ENCODE data around the gene PAK1. TPM values are rescaled to one million over a fixed set of nuclear protein-coding genes. Genes with fewer than 3 reads are reported as not detected.
A peak's percentile ranks its signal among the peaks of the same experiment; 100 is the strongest.

Gene PAK1
- total and polyA plus RNA-seq, 10 of the 15 experiments (the other 5 are each of a cell fraction or from before 2014, with no cell fraction given), result 43.8 to 321 (median 110) TPM

DNA sequence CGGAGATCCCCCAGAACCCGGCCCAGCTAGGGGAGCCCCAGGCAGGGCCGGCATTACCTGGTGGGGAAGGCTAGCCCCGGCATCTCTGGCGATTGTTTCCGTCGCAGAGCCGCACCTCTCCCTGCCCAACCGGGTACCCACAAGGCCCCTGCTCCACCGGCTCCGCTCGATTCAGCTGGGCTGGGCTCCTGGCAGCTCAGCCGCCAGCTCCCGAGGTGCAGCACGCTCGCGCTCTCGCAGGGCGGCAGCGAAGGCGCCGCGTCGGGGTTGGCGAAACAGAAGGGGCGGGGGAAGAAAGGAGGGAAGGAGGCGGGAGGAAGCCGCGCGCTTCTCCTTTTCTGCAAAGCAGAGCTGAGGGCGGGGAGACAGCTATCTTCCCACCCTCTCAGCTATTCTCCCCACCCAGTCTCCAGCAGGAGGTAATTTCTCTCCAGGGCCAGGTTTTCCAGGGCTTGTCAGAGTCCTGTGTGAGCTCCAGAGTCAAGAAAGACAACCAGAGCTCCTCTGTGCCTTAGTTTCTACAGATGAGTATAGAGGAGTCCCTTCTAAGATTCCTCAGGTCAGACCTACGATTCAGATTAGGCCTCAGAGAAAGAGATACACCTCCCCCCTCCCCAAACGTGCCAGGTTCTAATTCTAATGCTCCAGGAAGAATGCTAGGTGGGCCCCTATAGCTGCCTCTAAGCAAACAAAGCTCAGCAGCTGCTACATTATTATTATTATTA, 62.0 kb downstream of the PAK1 start:
- H3K79me2 ChIP-seq (ENCODE audit: control insufficient read depth, insufficient read depth, low read length), result peaks cover 59% of the 10 kb centered on the region
- peak overlapping the region; percentile 97 for H3K4me2 ChIP-seq (ENCODE audit: control insufficient read depth, insufficient read depth)
- H3K27me3 ChIP-seq (replicated peaks in 1 of 2; ENCODE audit: control insufficient read depth in 2 of 2, insufficient read depth in 2 of 2, low read length in 1 of 2), result no peaks in the 10 kb centered on the region
- intact Hi-C loops (cut with micrococcal nuclease; ENCODE audit: unreplicated experiment), result loop anchor here (2.0 to 5.0 kb wide), 2 partner anchors 59 to 135 kb away; no protein-coding TSS in a partner anchor
- H2AFZ ChIP-seq (ENCODE audit: control insufficient read depth, low read depth, low read length), result peak overlapping the region; percentile 80
- peak overlapping the region; percentile 79 for H3K27ac ChIP-seq (ENCODE audit: control insufficient read depth, insufficient read depth)
- in situ Hi-C loops (cut with MboI), result no loop called here
- ChIA-PET POLR2A (interaction anchor here (0.5 to 3.4 kb wide), 19 partner anchors 10 to 123 kb away, joined by 3 to 30 read pairs (median 5); no protein-coding TSS in a partner anchor), RAD21 (ENCODE audit: unreplicated experiment) (interaction anchor here (0.8 to 3.5 kb wide), 20 partner anchors 8 to 136 kb away, joined by 3 to 83 read pairs (median 7); partner anchors contain the start of gene PAK1), CTCF (interaction anchor here (0.7 to 5.1 kb wide), 27 partner anchors 9 to 285 kb away, joined by 3 to 47 read pairs (median 4); partner anchors contain the start of gene PAK1), SMC1A (ENCODE audit: uncharacterized antibody, unreplicated experiment) (interaction anchor here (0.8 to 5.3 kb wide), 30 partner anchors 7 to 207 kb away, joined by 3 to 98 read pairs (median 6); partner anchors contain the start of gene PAK1)
- no peaks in the 10 kb centered on the region; the same call in 1 of the 2 replicates for H4K20me1 ChIP-seq (ENCODE audit: control insufficient read depth, insufficient read depth)
- no peaks in the 10 kb centered on the region for H3K9me3 ChIP-seq (replicated peaks; ENCODE audit: control insufficient read depth, insufficient read depth, low read length)
- FAIRE-seq (peak; percentile 57), DNase-seq (ENCODE audit: low read depth, low spot score) (peak; percentile 40), ATAC-seq (peak; percentile 93)
- WGBS (ENCODE audit: insufficient coverage, insufficient replicate concordance, low lambda C conversion rate, missing lambda C conversion rate), result under 1% methylated on average over 31 of the region's 33 CpGs
- no TSS peak for BruUV-seq (replicated peaks)
- peak overlapping the region; percentile 93 for H3K4me3 ChIP-seq
- peaks cover 8% of the 10 kb centered on the region for H3K4me1 ChIP-seq (ENCODE audit: control insufficient read depth, insufficient read depth, low read length)
- peaks cover 0 to 3% of the 10 kb centered on the region in 2 experiments; a peak in 1 of 4 replicates for H3K36me3 ChIP-seq (ENCODE audit: control insufficient read depth in 2 of 2, insufficient read depth in 2 of 2, low read length in 1 of 2)
- peak overlapping the region; percentile 91 for H3K9ac ChIP-seq (ENCODE audit: control insufficient read depth, insufficient read depth, low read length)
- TF ChIP-seq STAT1 (conservative IDR thresholded peaks at IDR 0.05) (no peak), ZNF622 (IDR thresholded peaks at IDR 0.05) (no peak), SUPT20H (IDR thresholded peaks at IDR 0.05; ENCODE audit: borderline replicate concordance, control insufficient read depth, low read depth, low read length) (no peak), KLF5 (IDR thresholded peaks at IDR 0.05; ENCODE audit: partially characterized antibody) (no peak), CEBPZ (IDR thresholded peaks at IDR 0.05; ENCODE audit: low read depth, low read length) (no peak), EP300 (IDR thresholded peaks at IDR 0.05; ENCODE audit: borderline replicate concordance in 1 of 2, control insufficient read depth in 1 of 2, low read depth in 2 of 2, low read length in 2 of 2) (no peak), FOS (IDR thresholded peaks at IDR 0.05; ENCODE audit: borderline replicate concordance, extremely low read depth, insufficient read length) (no peak), SREBF1 (IDR thresholded peaks at IDR 0.05; ENCODE audit: low read length) (no peak), HDAC2 (IDR thresholded peaks at IDR 0.05) (no peak), ZBED1 (IDR thresholded peaks at IDR 0.05; ENCODE audit: borderline replicate concordance) (no peak), CBX5 (IDR thresholded peaks at IDR 0.05; ENCODE audit: low read depth) (no peak), FOXK2 (IDR thresholded peaks at IDR 0.05) (no peak), PRDM15 (CRISPR knock-in tag; IDR thresholded peaks at IDR 0.05) (no peak), PAX5 (IDR thresholded peaks at IDR 0.05; ENCODE audit: borderline replicate concordance, low read depth, low read length) (no peak), POLR2A (IDR thresholded peaks at IDR 0.05; ENCODE audit: low read depth, low read length) (peak; percentile 87), MYC (IDR thresholded peaks at IDR 0.05; ENCODE audit: insufficient read depth, insufficient read length, insufficient replicate concordance, low read length, severe bottlenecking) (no peak), BCL11A (IDR thresholded peaks at IDR 0.05; ENCODE audit: low read depth, low read length) (no peak)

Measured in GM12878 (cell line).